Prostate gland (tissue), 2 donors: ENCODE measurements around the gene AK3. TPM values are rescaled to one million over a fixed set of nuclear protein-coding genes. Genes with fewer than 3 reads are reported as not detected.

Experiments
- DNase-seq: peaks from one replicate; pipeline ENCODE4 v3.0.0-alpha.2; 2019; ENCODE audit warnings: low spot score
- H3K27ac ChIP-seq, 2 donors: fragments of 200-600 bp; sonication (generic); 2 replicates each; pipeline ENCODE4 v1.5.1; 2017 to 2019
- H3K27me3 ChIP-seq: fragments of 200-600 bp; sonication (generic); replicated peaks from 2 replicates; pipeline ENCODE4 v1.5.1; 2019; ENCODE audit not compliant: insufficient read depth
- H3K36me3 ChIP-seq, 2 donors: fragments of 200-600 bp; sonication (generic); 1 replicate in 1 of 2; 2 replicates in 1 of 2; pipeline versions ENCODE4 v1.5.1 to v1.8.1; 2017 to 2019
- H3K4me1 ChIP-seq: fragments of 200-600 bp; sonication (generic); replicated peaks from 2 replicates; pipeline ENCODE4 v1.5.1; 2019
- H3K4me3 ChIP-seq, 2 donors: fragments of 200-600 bp; sonication (generic); 2 replicates each; pipeline ENCODE4 v1.5.1; 2017 to 2019
- H3K9me3 ChIP-seq: fragments of 200-600 bp; sonication (generic); 2 replicates; pipeline ENCODE4 v1.5.1; 2017
- CTCF ChIP-seq, 4 experiments: fragments of 200-600 bp in 2 of 4; fragments of 450-650 bp in 2 of 4; sonication (generic) in 2 of 4; IDR thresholded peaks; 1 replicate in 3 of 4; 2 replicates in 1 of 4; pipeline ENCODE4 v1.5.1; 2016 to 2019; ENCODE audit warnings: antibody characterized with exemption in 4 of 4, mild to moderate bottlenecking in 2 of 4, moderate library complexity in 2 of 4
- POLR2A ChIP-seq: fragments of 450-650 bp; IDR thresholded peaks from one replicate; pipeline ENCODE4 v1.6.1; 2016; ENCODE audit warnings: antibody characterized with exemption, mild to moderate bottlenecking
- POLR2AphosphoS5 ChIP-seq: sonication (generic); formaldehyde crosslinking; IDR thresholded peaks from one replicate; pipeline ENCODE4 v1.6.1; 2017; ENCODE audit warnings: antibody characterized with exemption
- WGBS: methylation state at CpG from one replicate; pipeline ENCODE4 v1.1.5; 2018; 5-methylcytosine and 5-hydroxymethylcytosine counted together
- intact Hi-C: fragments of 100-400 bp; cut with DNase I; formaldehyde crosslinking; loops from one replicate; pipeline ENCODE4 v1.14.2; 2022
- total RNA-seq, 2 donors: library from RNA; depleted of rRNA; stranded (reverse); fragments of >200 nt; gene quantifications; one replicate each; pipeline ENCODE4 v1.1.0, GENCODE V29; 2016

The AK3 gene
- total RNA-seq, 2 donors from 2014 or later: 44.8 to 74.3 TPM

GRCh38 chr9:4718911-4719310, 22.1 kb downstream of the AK3 start:
- Histone ChIP-seq H3K9me3 (no peaks in the 10 kb centered on the region), H3K4me3 (no peak overlapping the region), H3K27ac (no peak overlapping the region), H3K27me3 (no peaks in the 10 kb centered on the region), H3K36me3 (peaks cover 0 to 14% of the 10 kb centered on the region in 2 donors), H3K4me1 (no peaks in the 10 kb centered on the region)
- DNase-seq: no peak
- no peak for TF ChIP-seq POLR2AphosphoS5
- no peak for TF ChIP-seq POLR2A
- no peak for TF ChIP-seq CTCF (IDR thresholded peaks at IDR 0.05)
- WGBS: 91% methylated on average over 6 of the region's 6 CpGs
- intact Hi-C loops: no loop called here

- TF ChIP-seq POLR2A: no peak
- no peak for TF ChIP-seq CTCF (IDR thresholded peaks at IDR 0.05)
- no peak for TF ChIP-seq POLR2AphosphoS5
- Histone ChIP-seq H3K4me3 (no peak overlapping the region), H3K27ac (no peak overlapping the region), H3K27me3 (no peaks in the 10 kb centered on the region), H3K9me3 (no peaks in the 10 kb centered on the region), H3K36me3 (peaks cover 0 to 14% of the 10 kb centered on the region in 2 donors), H3K4me1 (no peaks in the 10 kb centered on the region)
- 96% methylated on average over 4 of the region's 4 CpGs for WGBS
- no peak for DNase-seq
- intact Hi-C loops: no loop called here
Observed at GRCh38 chr9:4717815-4718214, 23.2 kb downstream of the AK3 start.

- WGBS: 43% methylated on average over 1 of the region's 1 CpG
Observed at GRCh38 chr9:4716163-4716562, 24.8 kb downstream of the AK3 start.

GRCh38 chr9:4714266-4715016, 26.6 kb downstream of the AK3 start:
- intact Hi-C loops: no loop called here

More at GRCh38 chr9:4716163-4716562, 24.8 kb downstream of the AK3 start:
- intact Hi-C loops: no loop called here
- H3K36me3 ChIP-seq: peaks cover 0 to 14% of the 10 kb centered on the region in 2 donors
- no peaks in the 10 kb centered on the region for H3K27me3 ChIP-seq
- no peaks in the 10 kb centered on the region for H3K9me3 ChIP-seq
- no peaks in the 10 kb centered on the region for H3K4me1 ChIP-seq
- no peak for TF ChIP-seq CTCF (IDR thresholded peaks at IDR 0.05)
- TF ChIP-seq POLR2A: no peak
- TF ChIP-seq POLR2AphosphoS5: no peak
- H3K4me3 ChIP-seq: no peak overlapping the region
- H3K27ac ChIP-seq: no peak overlapping the region
- DNase-seq: no peak

GRCh38 chr9:4713849-4714248, 27.2 kb downstream of the AK3 start:
- TF ChIP-seq CTCF (IDR thresholded peaks at IDR 0.05) (no peak), POLR2A (no peak), POLR2AphosphoS5 (no peak)
- WGBS: 67% methylated on average over 7 of the region's 7 CpGs
- H3K9me3 ChIP-seq: no peaks in the 10 kb centered on the region
- no peak for DNase-seq
- intact Hi-C loops: no loop called here
- H3K4me1 ChIP-seq: no peaks in the 10 kb centered on the region
- H3K36me3 ChIP-seq: peaks cover 0 to 14% of the 10 kb centered on the region in 2 donors
- no peaks in the 10 kb centered on the region for H3K27me3 ChIP-seq
- no peak overlapping the region for H3K27ac ChIP-seq
- H3K4me3 ChIP-seq: no peak overlapping the region

More at GRCh38 chr9:4714266-4715016, 26.6 kb downstream of the AK3 start:
- WGBS: 72% methylated on average over 9 of the region's 9 CpGs
- H3K4me1 ChIP-seq: no peaks in the 10 kb centered on the region
- no peak overlapping the region for H3K4me3 ChIP-seq
- H3K27ac ChIP-seq: no peak overlapping the region
- H3K27me3 ChIP-seq: no peaks in the 10 kb centered on the region
- no peak for DNase-seq
- H3K36me3 ChIP-seq: peaks cover 0 to 14% of the 10 kb centered on the region in 2 donors
- no peak for TF ChIP-seq POLR2AphosphoS5
- no peak for TF ChIP-seq POLR2A
- H3K9me3 ChIP-seq: no peaks in the 10 kb centered on the region
